H1 (cell line): Measurements from ENCODE around the gene ZFYVE21. TPM values are rescaled to one million over a fixed set of nuclear protein-coding genes. Genes with fewer than 3 reads are reported as not detected.

Experiments
- RNF2 ChIP-seq: fragments of 200-900, 300-1000 bp; sonication (generic); IDR thresholded peaks from 2 replicates; pipeline ENCODE4 v1.7.1; 2016; ENCODE audit warnings: borderline replicate concordance, low read depth, mild to moderate bottlenecking, antibody characterized with exemption, low read length; ENCODE audit not compliant: poor library complexity, severe bottlenecking; ENCODE audit errors: missing control alignments
- SIRT6 ChIP-seq: IDR thresholded peaks from one replicate; pipeline ENCODE4 v1.7.1; 2012; ENCODE audit warnings: low read length, inconsistent platforms
- SP2 ChIP-seq: IDR thresholded peaks from 2 replicates; pipeline ENCODE4 v1.6.1; 2012; ENCODE audit warnings: mild to moderate bottlenecking, low read length, inconsistent platforms
- polyA plus RNA-seq, 7 experiments: library from polyadenylated mRNA; depleted of rRNA in 3 of 7; stranded (reverse) in 5 of 7; unstranded in 2 of 7; fragments of >200 nt in 5 of 7; fragments of 200-250 nt in 2 of 7; gene quantifications; 1 replicate in 5 of 7; 2 replicates in 1 of 7; 4 replicates in 1 of 7; pipeline versions ENCODE4 v1.2.1 to v1.2.3, GENCODE V29; 2011 to 2013; ENCODE audit warnings: missing spikeins in 2 of 7, mixed read lengths in 2 of 7
- total RNA-seq: library from RNA; stranded (reverse); fragmentation: NEBNext Ultra II Directional; extraction: Animal tissue kit (Norgen Biotek cat#: 25700); gene quantifications from 2 replicates; pipeline ENCODE4 v1.2.1, GENCODE V29; 2021
- TF ChIP-seq, protein P1 (sequence below): IDR thresholded peaks from 2 replicates; pipeline ENCODE4 v1.6.1; 2011; ENCODE audit warnings: low read depth, mild to moderate bottlenecking, low read length; ENCODE audit not compliant: insufficient read depth
- TF ChIP-seq, protein P2 (sequence below), 3 experiments: IDR thresholded peaks; 1 replicate in 2 of 3; 2 replicates in 1 of 3; pipeline versions ENCODE4 v1.5.1 to v1.6.1; 2011; ENCODE audit warnings: low read length in 3 of 3, mild to moderate bottlenecking in 3 of 3, inconsistent platforms in 2 of 3, low read depth in 1 of 3, moderate library complexity in 1 of 3; ENCODE audit not compliant: insufficient read depth in 1 of 3; ENCODE audit errors: control extremely low read depth in 1 of 3

The ZFYVE21 gene
- total and polyA plus RNA-seq, 2 of the 8 experiments (the other 6 are each of a cell fraction or from before 2014, with no cell fraction given), result 53.4 to 127 TPM

DNA sequence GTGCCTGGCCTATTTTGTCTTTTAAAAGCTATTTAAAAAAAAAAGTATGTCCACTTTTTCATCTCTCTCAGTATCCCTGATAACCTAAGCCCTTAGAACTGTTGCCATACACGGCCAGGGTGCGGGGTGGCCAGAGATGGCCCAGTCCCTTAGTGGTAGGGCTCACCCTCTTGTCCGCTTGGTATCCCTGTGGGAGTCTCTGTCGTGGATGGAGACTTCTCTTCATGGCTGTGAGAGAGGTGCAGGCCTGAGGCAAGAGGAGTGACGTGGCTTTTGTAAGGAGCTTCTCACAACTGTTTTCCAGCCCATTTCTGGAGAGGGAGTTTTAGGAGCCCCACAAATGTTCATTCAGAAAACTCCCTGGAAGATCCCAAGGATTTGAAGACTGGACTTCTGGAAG lies 27.2 kb upstream of the ZFYVE21 start (continued):
- TF ChIP-seq, protein P1, sequence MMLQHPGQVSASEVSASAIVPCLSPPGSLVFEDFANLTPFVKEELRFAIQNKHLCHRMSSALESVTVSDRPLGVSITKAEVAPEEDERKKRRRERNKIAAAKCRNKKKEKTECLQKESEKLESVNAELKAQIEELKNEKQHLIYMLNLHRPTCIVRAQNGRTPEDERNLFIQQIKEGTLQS, result no peak
- no peak for TF ChIP-seq RNF2
- TF ChIP-seq SP2, result no peak
- TF ChIP-seq SIRT6, result no peak
- TF ChIP-seq, protein P2, sequence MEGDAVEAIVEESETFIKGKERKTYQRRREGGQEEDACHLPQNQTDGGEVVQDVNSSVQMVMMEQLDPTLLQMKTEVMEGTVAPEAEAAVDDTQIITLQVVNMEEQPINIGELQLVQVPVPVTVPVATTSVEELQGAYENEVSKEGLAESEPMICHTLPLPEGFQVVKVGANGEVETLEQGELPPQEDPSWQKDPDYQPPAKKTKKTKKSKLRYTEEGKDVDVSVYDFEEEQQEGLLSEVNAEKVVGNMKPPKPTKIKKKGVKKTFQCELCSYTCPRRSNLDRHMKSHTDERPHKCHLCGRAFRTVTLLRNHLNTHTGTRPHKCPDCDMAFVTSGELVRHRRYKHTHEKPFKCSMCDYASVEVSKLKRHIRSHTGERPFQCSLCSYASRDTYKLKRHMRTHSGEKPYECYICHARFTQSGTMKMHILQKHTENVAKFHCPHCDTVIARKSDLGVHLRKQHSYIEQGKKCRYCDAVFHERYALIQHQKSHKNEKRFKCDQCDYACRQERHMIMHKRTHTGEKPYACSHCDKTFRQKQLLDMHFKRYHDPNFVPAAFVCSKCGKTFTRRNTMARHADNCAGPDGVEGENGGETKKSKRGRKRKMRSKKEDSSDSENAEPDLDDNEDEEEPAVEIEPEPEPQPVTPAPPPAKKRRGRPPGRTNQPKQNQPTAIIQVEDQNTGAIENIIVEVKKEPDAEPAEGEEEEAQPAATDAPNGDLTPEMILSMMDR (IDR thresholded peaks at IDR 0.05; ENCODE audit: control extremely low read depth in 1 of 3, insufficient read depth in 1 of 3, low read depth in 1 of 3, low read length in 3 of 3), result no peak
- TF ChIP-seq, all 59 proteins: peak for 0
